ENCODE measurements around the gene QTRT2. TPM values are rescaled to one million over a fixed set of nuclear protein-coding genes. Genes with fewer than 3 reads are reported as not detected.
A peak's percentile ranks its signal among the peaks of the same experiment; 100 is the strongest.

Gene QTRT2
- total RNA-seq, 1 donor from 2014 or later = 13.9 TPM

- no peak for DNase-seq (ENCODE audit: low spot score in 2 of 2)
- FAIRE-seq = no peak
These were observed 63.2 kb downstream of the QTRT2 start for GRCh38 chr3:114119776-114120175.

DNA sequence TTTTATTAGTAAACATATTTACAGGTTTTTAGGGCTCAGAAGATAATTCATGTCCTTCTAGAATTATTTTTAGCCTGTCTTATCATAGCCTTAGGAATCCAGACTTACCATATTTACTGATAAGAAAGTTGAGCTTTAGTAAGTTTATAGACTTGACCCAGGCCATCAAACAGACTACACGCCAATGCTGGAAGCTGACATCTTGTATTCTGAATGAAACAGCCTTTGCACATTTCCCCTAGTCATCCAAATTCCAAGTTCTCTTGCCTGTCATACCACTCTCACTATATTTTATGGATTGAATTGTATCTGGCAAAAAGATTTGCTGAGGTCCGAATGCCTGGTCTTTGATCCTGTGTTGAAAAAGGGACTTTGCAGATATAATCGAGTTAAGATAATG lies 63.7 kb downstream of the QTRT2 start:
- FAIRE-seq = no peak
- no peak for DNase-seq (ENCODE audit: low spot score in 2 of 2)

GRCh38 chr3:114122027-114122709 lies 65.6 kb downstream of the QTRT2 start:
- FAIRE-seq = no peak
- DNase-seq (ENCODE audit: low spot score in 2 of 2) = peak in 1 of 2 donors; percentile 23

DNA sequence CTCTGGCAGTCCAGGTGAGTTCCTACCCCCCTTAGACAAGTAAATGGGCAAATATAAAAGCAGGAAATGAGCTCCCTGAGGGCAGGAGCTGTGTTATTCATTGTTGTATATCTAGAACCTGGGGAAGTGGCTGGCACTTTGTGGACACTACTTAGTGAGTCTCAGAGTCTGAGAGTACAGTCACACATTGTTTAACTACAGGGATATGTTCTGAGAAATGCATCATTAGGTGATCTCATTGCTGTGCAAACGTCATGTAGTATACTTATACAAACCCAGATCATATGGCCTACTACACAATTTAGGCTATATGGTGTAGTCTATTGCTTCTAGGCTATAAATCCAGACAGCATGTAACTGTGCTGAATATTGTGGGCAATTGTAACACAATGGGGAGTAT lies 69.9 kb downstream of the QTRT2 start:
- FAIRE-seq = no peak

GRCh38 chr3:114127517-114127916 lies 71.0 kb downstream of the QTRT2 start:
- FAIRE-seq (no peak), DNase-seq (ENCODE audit: low spot score in 2 of 2) (no peak)

More for the DNA sequence above, 69.9 kb downstream of the QTRT2 start:
- no peak for DNase-seq (ENCODE audit: low spot score in 2 of 2)

DNA sequence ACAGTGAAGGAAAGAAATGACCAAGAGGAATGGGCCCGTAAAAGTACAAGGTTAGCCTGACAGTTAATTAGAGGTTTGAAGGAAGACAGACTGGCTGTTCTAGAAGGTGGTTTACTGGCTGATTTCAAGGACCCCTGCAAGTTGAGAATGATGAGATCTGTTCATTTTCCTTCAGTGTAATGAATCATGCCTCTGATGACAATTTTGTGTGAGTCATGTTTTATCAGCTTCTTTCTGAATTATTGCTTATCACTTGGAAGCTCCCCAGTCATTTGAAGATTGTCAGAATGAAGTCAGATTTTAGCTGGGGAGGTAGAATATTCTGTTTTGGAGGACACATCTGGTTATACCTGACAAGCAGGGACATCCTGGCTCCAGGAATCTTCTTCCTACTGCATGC lies 71.7 kb downstream of the QTRT2 start:
- no peak for DNase-seq (ENCODE audit: low spot score in 2 of 2)
- no peak for FAIRE-seq

DNA sequence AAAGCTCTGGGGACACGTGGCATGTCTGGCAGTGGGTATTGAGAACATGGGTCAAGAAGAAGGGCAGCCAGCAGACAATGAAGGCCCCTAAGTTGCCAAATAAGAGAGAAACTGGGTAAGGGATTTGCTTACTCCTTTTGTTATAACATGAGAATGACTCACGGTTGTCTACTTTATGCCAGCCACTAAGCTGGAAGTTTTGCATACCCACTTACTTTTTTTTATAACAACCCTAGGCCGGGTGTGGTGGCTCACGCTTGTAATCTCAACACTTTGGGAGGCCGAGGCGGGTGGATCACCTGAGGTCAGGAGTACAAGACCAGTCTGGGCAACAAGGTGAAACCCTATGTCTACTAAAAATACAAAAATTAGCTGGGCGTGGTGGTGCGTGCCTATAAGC lies 72.3 kb downstream of the QTRT2 start:
- DNase-seq (ENCODE audit: low spot score in 2 of 2) (no peak), FAIRE-seq (no peak)

GRCh38 chr3:114132500-114132899 lies 76.0 kb downstream of the QTRT2 start:
- DNase-seq (ENCODE audit: low spot score in 2 of 2) = no peak
- FAIRE-seq = no peak

DNA sequence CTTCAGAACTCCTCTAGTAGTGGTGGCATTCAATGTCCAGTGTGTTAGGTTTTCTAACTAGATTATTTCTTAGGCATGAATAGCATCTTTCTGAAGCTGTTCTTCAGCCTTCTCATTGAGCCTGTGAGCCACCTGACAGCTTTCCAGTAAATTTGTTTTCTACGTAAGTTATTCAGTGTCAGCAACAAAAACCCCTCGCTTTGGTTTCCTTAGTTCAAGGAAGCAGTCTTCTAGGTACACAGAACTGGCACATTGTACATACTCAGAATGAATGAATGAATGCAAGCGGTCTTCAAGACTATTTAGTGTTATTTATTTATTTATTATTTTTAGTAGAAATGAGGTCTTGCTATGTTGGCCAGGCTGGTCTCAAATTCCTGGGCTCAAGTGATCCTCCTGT lies 77.4 kb downstream of the QTRT2 start:
- DNase-seq (ENCODE audit: low spot score in 2 of 2) (no peak), FAIRE-seq (no peak)

Other genes with a start within 250 kb of the QTRT2 start
- gene GRAMD1C, start 217.9 kb upstream of the QTRT2 start, total RNA-seq = 5.3 TPM
- 9.4 TPM for gene ZDHHC23, start 108.7 kb upstream of the QTRT2 start, total RNA-seq
- gene CCDC191, start 211 bp upstream of the QTRT2 start, total RNA-seq = 4.1 TPM
- gene DRD3, start 122.3 kb downstream of the QTRT2 start, total RNA-seq = 0.82 TPM
- gene ZNF80, start 180.8 kb downstream of the QTRT2 start, total RNA-seq = not detected
- not detected for gene TIGIT, start 237.3 kb downstream of the QTRT2 start, total RNA-seq

Measured in frontal cortex (tissue), 4 donors.